Ascending aorta (tissue), 2 donors: ENCODE measurements around the gene SNX2. TPM values are rescaled to one million over a fixed set of nuclear protein-coding genes. Genes with fewer than 3 reads are reported as not detected.
"Not testable (repeated sequence)": the region's sequence is repeated elsewhere in the genome, so short reads cannot be mapped to it uniquely, and the experiment has no call there.

Experiments used
- DNase-seq, 2 donors: peaks; one replicate each; pipeline ENCODE4 v3.0.0-alpha.2; 2019; ENCODE audit warnings: low spot score in 2 of 2
- H3K27ac ChIP-seq, 2 donors: fragments of 200-600 bp; sonication (generic); one replicate each; pipeline ENCODE4 v1.5.1; 2016 to 2017; ENCODE audit warnings: mild to moderate bottlenecking in 1 of 2
- H3K27me3 ChIP-seq: fragments of 200-600 bp; sonication (generic); one replicate; pipeline ENCODE4 v1.5.1; 2017
- H3K36me3 ChIP-seq, 2 donors: fragments of 200-600 bp; sonication (generic); one replicate each; pipeline ENCODE4 v1.5.1; 2016
- H3K4me1 ChIP-seq, 2 donors: fragments of 200-600 bp; sonication (generic); one replicate each; pipeline ENCODE4 v1.5.1; 2016 to 2017; ENCODE audit warnings: mild to moderate bottlenecking in 1 of 2
- H3K4me3 ChIP-seq, 2 donors: fragments of 200-600 bp; sonication (generic); one replicate each; pipeline ENCODE4 v1.5.1; 2016 to 2017; ENCODE audit warnings: mild to moderate bottlenecking in 1 of 2
- H3K9me3 ChIP-seq, 2 donors: fragments of 200-600 bp; sonication (generic); one replicate each; pipeline ENCODE4 v1.5.1; 2016
- CTCF ChIP-seq, 3 experiments: fragments of 200-600 bp in 2 of 3; fragments of 450-650 bp in 1 of 3; sonication (generic) in 2 of 3; IDR thresholded peaks; one replicate each; pipeline ENCODE4 v1.5.1; 2016 to 2019; ENCODE audit warnings: antibody characterized with exemption in 3 of 3, mild to moderate bottlenecking in 1 of 3, moderate library complexity in 1 of 3
- intact Hi-C: fragments of 100-400 bp; cut with DNase I; formaldehyde crosslinking; loops from one replicate; pipeline ENCODE4 v1.15.1; 2023
- total RNA-seq: library from RNA; depleted of rRNA; stranded (reverse); fragments of >200 nt; gene quantifications from one replicate; pipeline ENCODE4 v1.1.0, GENCODE V29; 2016

Gene SNX2
- total RNA-seq, 1 donor from 2014 or later: 15.6 TPM

- Histone ChIP-seq H3K9me3 (no peaks in the 10 kb centered on the region), H3K4me3 (no peak overlapping the region), H3K27ac (no peak overlapping the region), H3K36me3 (no peaks in the 10 kb centered on the region), H3K27me3 (no peaks in the 10 kb centered on the region), H3K4me1 (peaks cover 3 to 9% of the 10 kb centered on the region in 2 donors)
- intact Hi-C loops: loop anchor here (5.0 to 10.0 kb wide), 7 partner anchors 58 to 663 kb away; partner anchors contain the start of genes CSNK1G3, PPIC and PRDM6
- no peak for TF ChIP-seq CTCF (IDR thresholded peaks at IDR 0.05)
- no peak for DNase-seq
Measured at GRCh38 chr5:122849771-122850170, 74.9 kb downstream of the SNX2 start.

GRCh38 chr5:122857538-122857937 lies 82.7 kb downstream of the SNX2 start:
- intact Hi-C loops, DNase-seq: not testable (repeated sequence)

GRCh38 chr5:122858451-122858850 lies 83.6 kb downstream of the SNX2 start:
- Histone ChIP-seq H3K36me3 (peaks cover 0 to 7% of the 10 kb centered on the region in 2 donors), H3K4me1 (no peaks in the 10 kb centered on the region), H3K27ac (no peak overlapping the region), H3K4me3 (no peak overlapping the region), H3K9me3 (no peaks in the 10 kb centered on the region), H3K27me3 (no peaks in the 10 kb centered on the region)
- no peak for TF ChIP-seq CTCF (IDR thresholded peaks at IDR 0.05)
- intact Hi-C loops: no loop called here
- no peak for DNase-seq

More at GRCh38 chr5:122857538-122857937, 82.7 kb downstream of the SNX2 start:
- not testable (repeated sequence) for H3K27ac ChIP-seq, H3K9me3 ChIP-seq, H3K4me3 ChIP-seq, H3K27me3 ChIP-seq, H3K36me3 ChIP-seq, H3K4me1 ChIP-seq

GRCh38 chr5:122863240-122863639 lies 88.4 kb downstream of the SNX2 start:
- Histone ChIP-seq H3K4me1 (no peaks in the 10 kb centered on the region), H3K4me3 (no peak overlapping the region)
- intact Hi-C loops: no loop called here

GRCh38 chr5:122863721-122864120 lies 88.8 kb downstream of the SNX2 start:
- peaks cover 0 to 16% of the 10 kb centered on the region in 2 donors for H3K36me3 ChIP-seq
- no peaks in the 10 kb centered on the region for H3K27me3 ChIP-seq
- H3K4me3 ChIP-seq: no peak overlapping the region
- H3K4me1 ChIP-seq: no peaks in the 10 kb centered on the region
- DNase-seq: no peak
- H3K27ac ChIP-seq: no peak overlapping the region
- intact Hi-C loops: no loop called here
- no peaks in the 10 kb centered on the region for H3K9me3 ChIP-seq
- TF ChIP-seq CTCF (IDR thresholded peaks at IDR 0.05): no peak

More at GRCh38 chr5:122863240-122863639, 88.4 kb downstream of the SNX2 start:
- DNase-seq: no peak
- Histone ChIP-seq H3K27ac (no peak overlapping the region), H3K36me3 (peaks cover 0 to 16% of the 10 kb centered on the region in 2 donors), H3K9me3 (no peaks in the 10 kb centered on the region), H3K27me3 (no peaks in the 10 kb centered on the region)
- TF ChIP-seq CTCF (IDR thresholded peaks at IDR 0.05): no peak

GRCh38 chr5:122864400-122864799 lies 89.5 kb downstream of the SNX2 start:
- no peak for DNase-seq
- peaks cover 0 to 16% of the 10 kb centered on the region in 2 donors for H3K36me3 ChIP-seq
- no peak overlapping the region for H3K27ac ChIP-seq
- no peaks in the 10 kb centered on the region for H3K9me3 ChIP-seq
- H3K4me1 ChIP-seq: no peaks in the 10 kb centered on the region
- no peak overlapping the region for H3K4me3 ChIP-seq
- no peak for TF ChIP-seq CTCF (IDR thresholded peaks at IDR 0.05)
- intact Hi-C loops: no loop called here
- H3K27me3 ChIP-seq: no peaks in the 10 kb centered on the region
